ENCODE data around the gene RALGAPA2.

Gene RALGAPA2

GRCh38 chr20:20452254-20452676 is 260.2 kb downstream of the RALGAPA2 start:
- Histone ChIP-seq H3K4me2 (ENCODE audit: low read depth, low read length, poor library complexity, severe bottlenecking) (no peak overlapping the region), H3K9ac (ENCODE audit: low read length) (no peak overlapping the region), H3K9me2 (replicated peaks; ENCODE audit: insufficient read depth, low read length) (no peaks in the 10 kb centered on the region), H3K27me3 (ENCODE audit: low read length) (no peaks in the 10 kb centered on the region), H3K27ac (ENCODE audit: low read depth, low read length) (no peak overlapping the region), H3K9me3 (ENCODE audit: insufficient read depth, low read length) (no peaks in the 10 kb centered on the region), H4K20me1 (ENCODE audit: low read depth, low read length) (no peaks in the 10 kb centered on the region), H3K4me3 (ENCODE audit: insufficient read depth, low read length, poor library complexity, severe bottlenecking) (no peak overlapping the region), H3K36me3 (ENCODE audit: low read length) (no peaks in the 10 kb centered on the region), H3K79me2 (ENCODE audit: insufficient read depth, low read length) (no peaks in the 10 kb centered on the region), H2AFZ (ENCODE audit: low read depth, low read length, severe bottlenecking) (no peak overlapping the region), H3F3A (ENCODE audit: insufficient read depth) (no peaks in the 10 kb centered on the region)
- no peak for TF ChIP-seq CTCF (IDR thresholded peaks at IDR 0.05; ENCODE audit: insufficient read depth, low read length, poor library complexity, severe bottlenecking)
- no peak for TF ChIP-seq EZH2phosphoT487 (conservative IDR thresholded peaks at IDR 0.05; ENCODE audit: low read length)

- Histone ChIP-seq H3K36me3 (ENCODE audit: low read length) (no peaks in the 10 kb centered on the region), H3K9me3 (ENCODE audit: insufficient read depth, low read length) (no peaks in the 10 kb centered on the region), H2AFZ (ENCODE audit: low read depth, low read length, severe bottlenecking) (no peak overlapping the region), H3K79me2 (ENCODE audit: insufficient read depth, low read length) (no peaks in the 10 kb centered on the region), H3K9ac (ENCODE audit: low read length) (no peak overlapping the region), H3F3A (ENCODE audit: insufficient read depth) (no peaks in the 10 kb centered on the region), H3K9me2 (replicated peaks; ENCODE audit: insufficient read depth, low read length) (no peaks in the 10 kb centered on the region), H4K20me1 (ENCODE audit: low read depth, low read length) (no peaks in the 10 kb centered on the region), H3K27me3 (ENCODE audit: low read length) (no peaks in the 10 kb centered on the region), H3K4me3 (ENCODE audit: insufficient read depth, low read length, poor library complexity, severe bottlenecking) (no peak overlapping the region), H3K27ac (ENCODE audit: low read depth, low read length) (no peak overlapping the region), H3K4me2 (ENCODE audit: low read depth, low read length, poor library complexity, severe bottlenecking) (no peak overlapping the region)
- TF ChIP-seq EZH2phosphoT487 (conservative IDR thresholded peaks at IDR 0.05; ENCODE audit: low read length): no peak
- TF ChIP-seq CTCF (IDR thresholded peaks at IDR 0.05; ENCODE audit: insufficient read depth, low read length, poor library complexity, severe bottlenecking): no peak
Measured at GRCh38 chr20:20450521-20450920, 261.9 kb downstream of the RALGAPA2 start.

- Histone ChIP-seq H3K4me2 (ENCODE audit: low read depth, low read length, poor library complexity, severe bottlenecking) (no peak overlapping the region), H3K27me3 (ENCODE audit: low read length) (no peaks in the 10 kb centered on the region), H3F3A (ENCODE audit: insufficient read depth) (no peaks in the 10 kb centered on the region), H2AFZ (ENCODE audit: low read depth, low read length, severe bottlenecking) (no peak overlapping the region), H4K20me1 (ENCODE audit: low read depth, low read length) (no peaks in the 10 kb centered on the region), H3K79me2 (ENCODE audit: insufficient read depth, low read length) (no peaks in the 10 kb centered on the region), H3K27ac (ENCODE audit: low read depth, low read length) (no peak overlapping the region), H3K4me3 (ENCODE audit: insufficient read depth, low read length, poor library complexity, severe bottlenecking) (no peak overlapping the region), H3K9me3 (ENCODE audit: insufficient read depth, low read length) (no peaks in the 10 kb centered on the region), H3K9me2 (replicated peaks; ENCODE audit: insufficient read depth, low read length) (no peaks in the 10 kb centered on the region), H3K36me3 (ENCODE audit: low read length) (no peaks in the 10 kb centered on the region), H3K9ac (ENCODE audit: low read length) (no peak overlapping the region)
- TF ChIP-seq EZH2phosphoT487 (conservative IDR thresholded peaks at IDR 0.05; ENCODE audit: low read length): no peak
- TF ChIP-seq CTCF (IDR thresholded peaks at IDR 0.05; ENCODE audit: insufficient read depth, low read length, poor library complexity, severe bottlenecking): no peak
Measured at GRCh38 chr20:20448881-20449280, 263.6 kb downstream of the RALGAPA2 start.
